OCI-LY1 (cell line): ENCODE results near the gene SPOPL.

Experiments used
- CTCF ChIP-seq: fragments of 200-600 bp; sonication (generic), shearing (Covaris generic); IDR thresholded peaks from 2 replicates; pipeline ENCODE4 v1.5.1; 2017; ENCODE audit warnings: mild to moderate bottlenecking, antibody characterized with exemption, low read length, moderate library complexity, mixed read lengths
- EZH2 ChIP-seq: fragments of 200-600 bp; sonication (generic), shearing (Covaris generic); IDR thresholded peaks from 2 replicates; pipeline ENCODE4 v1.8.0; 2017; ENCODE audit warnings: borderline replicate concordance, mixed run types, mild to moderate bottlenecking, antibody characterized with exemption, low read length, moderate library complexity, mixed read lengths

- TF ChIP-seq CTCF (no peak), EZH2 (no peak)
Measured at GRCh38 chr2:138618971-138619370, 117.4 kb downstream of the SPOPL start.
